Smooth muscle cell (in vitro differentiated cells): ENCODE data around the gene GUCY1A1. TPM values are rescaled to one million over a fixed set of nuclear protein-coding genes. Genes with fewer than 3 reads are reported as not detected.

ENCODE experiments used
- DNase-seq: peaks from one replicate; lab custom pipeline; 2025; ENCODE audit not compliant: unreplicated experiment; lab: John Stamatoyannopoulos, UW
- H2AFZ ChIP-seq: fragments of 200-600 bp; sonication (generic); 2 replicates; pipeline ENCODE4 v1.6.0; 2016; ENCODE audit warnings: antibody characterized with exemption, low read depth, mild to moderate bottlenecking
- H3F3A ChIP-seq: fragments of 200-600 bp; sonication (generic); 2 replicates; pipeline ENCODE4 v1.6.0; 2017; ENCODE audit warnings: antibody characterized with exemption, low read depth
- H3K27ac ChIP-seq: fragments of 200-600 bp; sonication (generic); 2 replicates; pipeline ENCODE4 v1.5.1; 2016; ENCODE audit warnings: low read depth, mild to moderate bottlenecking
- H3K27me3 ChIP-seq: fragments of 200-600 bp; sonication (generic); 2 replicates; pipeline ENCODE4 v1.6.1; 2016; ENCODE audit warnings: low read depth, mild to moderate bottlenecking
- H3K36me3 ChIP-seq: fragments of 200-600 bp; sonication (generic); 2 replicates; pipeline ENCODE4 v1.5.1; 2016; ENCODE audit warnings: low read depth
- H3K4me1 ChIP-seq: fragments of 200-600 bp; sonication (generic); 2 replicates; pipeline ENCODE4 v1.5.1; 2016; ENCODE audit warnings: low read depth
- H3K4me2 ChIP-seq: fragments of 200-600 bp; sonication (generic); 2 replicates; pipeline ENCODE4 v1.6.0; 2016; ENCODE audit warnings: mild to moderate bottlenecking
- H3K4me3 ChIP-seq: fragments of 200-600 bp; sonication (generic); 2 replicates; pipeline ENCODE4 v1.5.1; 2016; ENCODE audit warnings: mild to moderate bottlenecking
- H3K79me2 ChIP-seq: fragments of 200-600 bp; sonication (generic); 2 replicates; pipeline ENCODE4 v1.6.0; 2016; ENCODE audit warnings: low read depth, mild to moderate bottlenecking
- H3K9ac ChIP-seq: fragments of 200-600 bp; sonication (generic); 2 replicates; pipeline ENCODE4 v1.6.0; 2016; ENCODE audit warnings: low read depth
- H3K9me3 ChIP-seq: fragments of 200-600 bp; sonication (generic); replicated peaks from 2 replicates; pipeline ENCODE4 v1.5.1; 2016; ENCODE audit warnings: low read depth
- H4K20me1 ChIP-seq: fragments of 200-600 bp; sonication (generic); 2 replicates; pipeline ENCODE4 v1.6.0; 2016; ENCODE audit warnings: low read depth
- WGBS: methylation state at CpG from one replicate; pipeline ENCODE4 v1.1.7; 2016; ENCODE audit warnings: low lambda C conversion rate; 5-methylcytosine and 5-hydroxymethylcytosine counted together
- polyA plus RNA-seq: library from polyadenylated mRNA; unstranded; fragments of >200 nt; fragmentation: Nextera tagmentation; extraction: Ambion mirVana; gene quantifications from 2 replicates; pipeline ENCODE4 v1.2.1, GENCODE V29; 2016
- total RNA-seq: library from RNA; depleted of rRNA; stranded (reverse); fragments of >200 nt; gene quantifications from 2 replicates; pipeline ENCODE4 v1.2.3, GENCODE V29; 2014
- TF ChIP-seq, protein P1 (sequence below): fragments of 200-600 bp; sonication (generic); IDR thresholded peaks from 2 replicates; pipeline ENCODE4 v1.5.1; 2017; ENCODE audit warnings: borderline replicate concordance, mild to moderate bottlenecking, antibody characterized with exemption; ENCODE audit not compliant: insufficient read depth, poor library complexity, severe bottlenecking

GUCY1A1 gene
- total and polyA plus RNA-seq, 2 experiments from 2014 or later: 172 to 269 TPM

GRCh38 chr4:155660436-155660835 lies 6.2 kb upstream of the GUCY1A1 start:
- Histone ChIP-seq H3F3A (no peaks in the 10 kb centered on the region), H3K36me3 (peaks cover 6% of the 10 kb centered on the region), H3K4me1 (no peaks in the 10 kb centered on the region), H3K9me3 (no peaks in the 10 kb centered on the region), H3K27me3 (no peaks in the 10 kb centered on the region), H3K27ac (no peak overlapping the region), H4K20me1 (no peaks in the 10 kb centered on the region), H3K79me2 (peaks cover under 1% of the 10 kb centered on the region), H3K4me3 (no peak overlapping the region), H3K9ac (no peak overlapping the region), H3K4me2 (no peak overlapping the region), H2AFZ (no peak overlapping the region)
- WGBS: 89% methylated on average over 2 of the region's 2 CpGs
- TF ChIP-seq, protein P1, sequence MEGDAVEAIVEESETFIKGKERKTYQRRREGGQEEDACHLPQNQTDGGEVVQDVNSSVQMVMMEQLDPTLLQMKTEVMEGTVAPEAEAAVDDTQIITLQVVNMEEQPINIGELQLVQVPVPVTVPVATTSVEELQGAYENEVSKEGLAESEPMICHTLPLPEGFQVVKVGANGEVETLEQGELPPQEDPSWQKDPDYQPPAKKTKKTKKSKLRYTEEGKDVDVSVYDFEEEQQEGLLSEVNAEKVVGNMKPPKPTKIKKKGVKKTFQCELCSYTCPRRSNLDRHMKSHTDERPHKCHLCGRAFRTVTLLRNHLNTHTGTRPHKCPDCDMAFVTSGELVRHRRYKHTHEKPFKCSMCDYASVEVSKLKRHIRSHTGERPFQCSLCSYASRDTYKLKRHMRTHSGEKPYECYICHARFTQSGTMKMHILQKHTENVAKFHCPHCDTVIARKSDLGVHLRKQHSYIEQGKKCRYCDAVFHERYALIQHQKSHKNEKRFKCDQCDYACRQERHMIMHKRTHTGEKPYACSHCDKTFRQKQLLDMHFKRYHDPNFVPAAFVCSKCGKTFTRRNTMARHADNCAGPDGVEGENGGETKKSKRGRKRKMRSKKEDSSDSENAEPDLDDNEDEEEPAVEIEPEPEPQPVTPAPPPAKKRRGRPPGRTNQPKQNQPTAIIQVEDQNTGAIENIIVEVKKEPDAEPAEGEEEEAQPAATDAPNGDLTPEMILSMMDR: no peak
- DNase-seq: no peak

GRCh38 chr4:155665054-155665453 lies 1.6 kb upstream of the GUCY1A1 start:
- H3K9ac ChIP-seq: no peak overlapping the region
- WGBS: 86% methylated on average over 2 of the region's 2 CpGs
- H3K4me1 ChIP-seq: peaks cover 4% of the 10 kb centered on the region
- TF ChIP-seq, protein P1: no peak
- peak overlapping the region; percentile 94 for H3K4me2 ChIP-seq
- H2AFZ ChIP-seq: peak overlapping the region; percentile 68
- H4K20me1 ChIP-seq: no peaks in the 10 kb centered on the region
- no peaks in the 10 kb centered on the region for H3K27me3 ChIP-seq
- H3K36me3 ChIP-seq: no peaks in the 10 kb centered on the region
- peaks cover 8% of the 10 kb centered on the region for H3F3A ChIP-seq
- DNase-seq: no peak
- H3K79me2 ChIP-seq: peaks cover 38% of the 10 kb centered on the region
- H3K4me3 ChIP-seq: no peak overlapping the region
- no peaks in the 10 kb centered on the region for H3K9me3 ChIP-seq
- peak overlapping the region; percentile 80 for H3K27ac ChIP-seq

- H3K27me3 ChIP-seq: no peaks in the 10 kb centered on the region
- peaks cover 60% of the 10 kb centered on the region for H3K79me2 ChIP-seq
- peak overlapping the region; percentile 71 for H3K9ac ChIP-seq
- no peaks in the 10 kb centered on the region for H3K36me3 ChIP-seq
- TF ChIP-seq, protein P1: no peak
- peak; percentile 32 for DNase-seq
- no peaks in the 10 kb centered on the region for H3K9me3 ChIP-seq
- H3K27ac ChIP-seq: peak overlapping the region; percentile 80
- H3K4me3 ChIP-seq: peak overlapping the region; percentile 72
- peaks cover 10% of the 10 kb centered on the region for H3F3A ChIP-seq
- H3K4me1 ChIP-seq: peaks cover 5% of the 10 kb centered on the region
- H2AFZ ChIP-seq: peak overlapping the region; percentile 71
- no peaks in the 10 kb centered on the region for H4K20me1 ChIP-seq
- H3K4me2 ChIP-seq: peak overlapping the region; percentile 94
- WGBS: under 1% methylated on average over 25 of the region's 27 CpGs
These were observed 547 bp downstream of the GUCY1A1 start for GRCh38 chr4:155667222-155667567.
